Lower leg skin (tissue), 3 donors: ENCODE data around the gene SLC17A2.

Experiments used
- POLR2A ChIP-seq, 2 donors: fragments of 450-650 bp; IDR thresholded peaks; one replicate each; pipeline ENCODE4 v1.6.1; 2016 to 2017; ENCODE audit warnings: antibody characterized with exemption in 2 of 2, mild to moderate bottlenecking in 1 of 2, moderate library complexity in 1 of 2
- TF ChIP-seq, protein P1 (sequence below), 3 donors: fragments of 450-650 bp; IDR thresholded peaks; one replicate each; pipeline ENCODE4 v1.5.1; 2016; ENCODE audit warnings: antibody characterized with exemption in 3 of 3, mild to moderate bottlenecking in 3 of 3, moderate library complexity in 2 of 3

DNA sequence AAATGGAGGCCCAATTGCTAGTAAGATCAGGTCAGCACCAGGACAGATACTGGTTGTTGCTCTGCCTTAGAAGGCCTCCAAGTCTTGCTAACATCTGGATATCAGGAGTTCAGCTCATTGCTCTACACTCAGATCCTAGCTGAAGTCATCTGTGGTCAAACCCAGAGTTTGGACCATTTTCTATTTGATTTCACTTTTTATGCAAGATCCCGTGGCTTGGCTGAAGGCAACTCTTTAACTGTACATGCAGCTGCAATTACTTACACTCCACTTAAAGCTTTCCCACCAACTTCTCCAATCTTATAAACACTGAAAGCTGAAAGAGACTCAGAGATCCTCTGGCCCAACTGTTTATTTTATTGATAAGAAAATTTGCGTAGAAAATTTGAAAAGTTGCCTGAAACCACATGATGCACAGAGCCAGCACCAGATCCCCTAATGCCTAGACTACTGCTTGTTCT is 2.7 kb downstream of the SLC17A2 start:
- TF ChIP-seq, protein P1, sequence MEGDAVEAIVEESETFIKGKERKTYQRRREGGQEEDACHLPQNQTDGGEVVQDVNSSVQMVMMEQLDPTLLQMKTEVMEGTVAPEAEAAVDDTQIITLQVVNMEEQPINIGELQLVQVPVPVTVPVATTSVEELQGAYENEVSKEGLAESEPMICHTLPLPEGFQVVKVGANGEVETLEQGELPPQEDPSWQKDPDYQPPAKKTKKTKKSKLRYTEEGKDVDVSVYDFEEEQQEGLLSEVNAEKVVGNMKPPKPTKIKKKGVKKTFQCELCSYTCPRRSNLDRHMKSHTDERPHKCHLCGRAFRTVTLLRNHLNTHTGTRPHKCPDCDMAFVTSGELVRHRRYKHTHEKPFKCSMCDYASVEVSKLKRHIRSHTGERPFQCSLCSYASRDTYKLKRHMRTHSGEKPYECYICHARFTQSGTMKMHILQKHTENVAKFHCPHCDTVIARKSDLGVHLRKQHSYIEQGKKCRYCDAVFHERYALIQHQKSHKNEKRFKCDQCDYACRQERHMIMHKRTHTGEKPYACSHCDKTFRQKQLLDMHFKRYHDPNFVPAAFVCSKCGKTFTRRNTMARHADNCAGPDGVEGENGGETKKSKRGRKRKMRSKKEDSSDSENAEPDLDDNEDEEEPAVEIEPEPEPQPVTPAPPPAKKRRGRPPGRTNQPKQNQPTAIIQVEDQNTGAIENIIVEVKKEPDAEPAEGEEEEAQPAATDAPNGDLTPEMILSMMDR (IDR thresholded peaks at IDR 0.05) = no peak
- TF ChIP-seq POLR2A (IDR thresholded peaks at IDR 0.05) = no peak
